CD4-positive, alpha-beta T cell treated with Interleukin-12 subunit alpha and Interleukin-12 subunit beta, for 1 hour (primary cell): ENCODE measurements around the gene PIM3.

Experiments
- DNase-seq: peaks from one replicate; pipeline ENCODE4 v3.0.0-alpha.2; 2020

The PIM3 gene

GRCh38 chr22:50009251-50009650, 48.7 kb downstream of the PIM3 start:
- no peak for DNase-seq

DNA sequence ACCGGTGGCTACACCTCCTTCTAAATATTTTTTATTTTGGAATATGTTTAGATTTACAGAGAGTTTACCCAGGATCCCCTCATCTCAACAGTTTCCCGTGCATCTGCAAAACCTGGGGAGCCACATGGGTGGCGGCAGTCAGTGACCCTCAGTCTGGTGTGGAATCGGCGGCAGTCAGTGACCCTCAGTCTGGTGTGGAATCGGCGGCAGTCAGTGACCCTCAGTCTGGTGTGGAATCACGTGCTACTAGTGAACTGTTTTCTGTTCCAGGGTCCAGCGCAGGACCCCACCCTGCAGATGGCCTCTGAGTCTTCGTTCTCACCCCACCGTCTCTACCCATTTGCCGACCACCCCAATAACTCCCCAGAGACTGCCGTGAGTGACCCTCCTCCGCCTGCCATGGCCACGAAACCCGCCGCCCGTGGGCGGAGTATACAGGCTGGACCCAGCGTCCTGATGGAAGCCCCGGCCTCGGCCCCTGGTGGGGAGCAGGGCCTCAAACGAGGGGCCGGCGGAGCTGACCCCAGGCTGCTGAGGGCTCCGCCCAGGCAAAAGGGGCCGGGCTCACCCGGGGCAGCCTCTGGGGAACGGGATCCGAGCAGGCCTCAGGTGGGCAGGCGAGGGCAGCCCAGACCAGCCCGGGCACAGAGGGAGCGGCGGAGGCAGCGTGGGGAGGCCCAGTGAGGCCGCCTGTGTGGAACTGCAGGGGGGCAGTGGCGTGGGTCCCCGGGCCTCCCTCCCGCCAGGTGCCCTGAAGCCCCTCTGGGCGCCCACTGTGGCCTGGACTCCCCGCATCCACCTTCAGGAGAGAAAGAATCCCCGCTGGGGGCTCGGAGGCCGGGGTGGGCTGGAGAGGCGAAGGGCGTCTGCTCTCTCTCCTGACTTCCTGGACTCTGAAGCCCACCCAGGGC, 49.4 kb downstream of the PIM3 start:
- no peak for DNase-seq

- DNase-seq: peak; percentile 83
Observed at GRCh38 chr22:50010676-50011446, 50.3 kb downstream of the PIM3 start.

DNA sequence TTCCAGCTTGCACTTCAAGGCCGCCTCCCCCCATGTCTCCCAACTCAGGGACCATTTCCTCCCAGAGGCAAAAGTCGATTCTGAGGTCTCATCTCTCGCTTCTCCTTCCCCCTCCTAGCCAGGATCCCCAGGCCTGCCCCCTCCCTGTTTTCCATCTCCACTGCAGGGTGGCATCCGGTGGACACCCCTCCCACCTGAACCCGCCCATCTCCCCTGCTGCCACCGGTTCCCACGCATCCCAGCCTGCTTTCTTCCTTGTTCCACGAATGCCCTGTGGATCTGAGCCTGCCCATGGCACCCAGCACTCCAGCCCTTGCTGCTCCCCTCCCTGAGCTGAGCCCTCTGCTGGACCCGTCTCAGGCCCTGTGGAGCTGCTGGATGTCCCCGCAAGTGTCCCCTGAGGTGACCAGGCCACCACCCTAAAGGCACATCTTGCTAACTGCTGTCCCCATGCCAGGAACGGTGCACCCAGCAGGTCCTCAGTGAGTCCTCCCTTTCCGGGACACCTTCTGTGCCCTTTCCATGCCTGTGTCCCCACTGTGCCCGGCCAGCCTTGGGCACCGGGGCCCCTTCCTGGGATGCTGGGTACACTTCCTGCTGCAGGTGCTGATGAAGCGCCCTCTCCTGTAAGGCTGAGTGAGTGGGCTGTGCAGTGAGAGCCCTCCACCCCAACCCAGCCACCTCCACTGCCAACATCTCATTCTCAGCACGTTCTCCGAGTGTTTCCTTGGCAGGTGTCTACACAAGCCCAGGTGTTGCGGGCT, 51.1 kb downstream of the PIM3 start:
- no peak for DNase-seq

- DNase-seq: no peak
Observed at GRCh38 chr22:50012211-50013181, 51.9 kb downstream of the PIM3 start, which contains the start of gene IL17REL. Gene IL17REL (minus strand): TSS chr22:50012765. CDS start chr22:50012646, 119 bp downstream.
